H1 (cell line): Measurements from ENCODE around the gene CDYL. TPM values are rescaled to one million over a fixed set of nuclear protein-coding genes. Genes with fewer than 3 reads are reported as not detected.

ENCODE experiments used
- E2F6 ChIP-seq: IDR thresholded peaks from 2 replicates; pipeline ENCODE4 v1.6.1; 2012; ENCODE audit warnings: inconsistent platforms
- EP300 ChIP-seq, 2 experiments: IDR thresholded peaks; 1 replicate in 1 of 2; 2 replicates in 1 of 2; pipeline ENCODE4 v1.6.1; 2011 to 2012; ENCODE audit warnings: low read depth in 2 of 2, low read length in 2 of 2, mild to moderate bottlenecking in 2 of 2, borderline replicate concordance in 1 of 2, inconsistent platforms in 1 of 2, moderate library complexity in 1 of 2
- POLR2AphosphoS5 ChIP-seq: IDR thresholded peaks from 2 replicates; pipeline ENCODE4 v1.6.1; 2011; ENCODE audit warnings: low read depth, low read length
- ZNF274 ChIP-seq: IDR thresholded peaks from 2 replicates; pipeline ENCODE4 v1.7.0; 2012; ENCODE audit warnings: low read length, borderline replicate concordance; ENCODE audit errors: extremely low read depth
- polyA plus RNA-seq, 7 experiments: library from polyadenylated mRNA; depleted of rRNA in 3 of 7; stranded (reverse) in 5 of 7; unstranded in 2 of 7; fragments of >200 nt in 5 of 7; fragments of 200-250 nt in 2 of 7; gene quantifications; 1 replicate in 5 of 7; 2 replicates in 1 of 7; 4 replicates in 1 of 7; pipeline versions ENCODE4 v1.2.1 to v1.2.3, GENCODE V29; 2011 to 2013; ENCODE audit warnings: missing spikeins in 2 of 7, mixed read lengths in 2 of 7
- total RNA-seq: library from RNA; stranded (reverse); fragmentation: NEBNext Ultra II Directional; extraction: Animal tissue kit (Norgen Biotek cat#: 25700); gene quantifications from 2 replicates; pipeline ENCODE4 v1.2.1, GENCODE V29; 2021

CDYL gene
- total and polyA plus RNA-seq, 2 of the 8 experiments (the other 6 are each of a cell fraction or from before 2014, with no cell fraction given) = 56.4 to 119 TPM

- TF ChIP-seq E2F6 = no peak
- no peak for TF ChIP-seq ZNF274
- TF ChIP-seq POLR2AphosphoS5 = no peak
- no peak for TF ChIP-seq EP300 (IDR thresholded peaks at IDR 0.05; ENCODE audit: borderline replicate concordance in 1 of 2, low read depth in 2 of 2, low read length in 2 of 2)
Measured at GRCh38 chr6:4889701-4890100, 113.5 kb downstream of the CDYL start (continued).
